AG08396 (cell line): ENCODE data around the gene NDUFV1.
A peak's percentile ranks its signal among the peaks of the same experiment; 100 is the strongest.
"Not testable (repeated sequence)": the region's sequence is repeated elsewhere in the genome, so short reads cannot be mapped to it uniquely, and the experiment has no call there.

Experiments
- DNase-seq: peaks from one replicate; pipeline ENCODE4 v3.0.0; 2012; ENCODE audit warnings: low spot score, mixed read lengths

The NDUFV1 gene

GRCh38 chr11:67627812-67628624 lies 21.3 kb downstream of the NDUFV1 start:
- DNase-seq: no peak

- DNase-seq: no peak
Measured at GRCh38 chr11:67628710-67629385, 22.1 kb downstream of the NDUFV1 start.

GRCh38 chr11:67629386-67630227 lies 22.9 kb downstream of the NDUFV1 start, which contains the start of gene NUDT8:
Gene NUDT8 (minus strand): TSS chr11:67629937. CDS start chr11:67629911, 26 bp downstream.
- DNase-seq: peak; percentile 91

DNA sequence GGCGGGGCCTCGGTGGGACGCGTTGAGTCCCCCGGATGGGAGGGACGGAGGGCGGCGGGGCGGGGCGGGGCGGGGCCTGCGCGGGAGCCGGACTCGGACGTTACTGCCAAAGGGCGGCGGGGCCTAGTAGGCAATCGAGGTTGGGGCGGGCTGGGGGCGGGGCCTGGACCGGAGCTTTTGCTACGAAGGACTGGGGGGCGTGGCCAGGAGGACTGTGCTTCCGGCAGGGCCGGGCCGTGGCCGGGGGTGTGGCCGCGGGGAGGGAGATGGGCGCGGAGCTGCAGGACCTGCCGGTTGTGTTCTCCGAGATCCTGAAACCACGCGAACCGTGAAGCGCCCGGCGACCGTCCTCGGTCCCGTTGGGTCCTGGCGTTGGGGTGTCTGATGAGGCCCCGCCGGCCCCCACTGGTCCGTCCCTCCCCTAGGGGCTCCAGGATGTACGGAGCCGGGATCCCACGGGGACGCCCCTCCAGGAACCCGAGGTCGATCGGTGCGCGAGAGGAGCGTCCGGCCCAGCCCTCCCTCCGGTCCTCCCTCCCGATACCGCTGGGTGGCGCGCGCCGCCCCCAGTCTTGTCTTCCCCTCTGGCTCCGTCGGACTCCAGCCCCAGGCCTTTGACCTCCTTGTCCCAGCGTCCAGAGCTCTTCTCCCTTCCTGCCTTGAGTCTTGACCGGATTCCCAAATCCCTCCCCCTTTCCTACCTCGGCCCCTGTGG lies 23.6 kb downstream of the NDUFV1 start:
- DNase-seq: peak; percentile 100

DNA sequence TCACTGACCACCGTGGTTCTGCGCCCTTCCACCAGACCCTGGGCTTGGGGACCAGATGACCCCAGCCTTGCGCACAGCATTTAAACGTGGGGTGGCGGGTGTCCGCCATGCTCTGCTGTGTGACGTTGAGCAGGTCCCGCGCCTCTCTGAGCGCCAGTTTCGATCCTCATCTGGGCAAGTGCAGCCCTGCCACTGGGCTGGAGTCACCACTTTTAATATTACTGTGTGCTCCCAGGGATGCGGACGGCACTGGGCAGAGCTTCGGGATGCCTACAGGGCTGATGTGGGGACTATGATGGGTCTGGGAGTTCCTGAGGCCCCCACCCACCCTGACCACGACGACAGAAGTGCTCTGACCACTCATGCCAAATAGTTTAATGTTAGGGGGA lies 24.2 kb downstream of the NDUFV1 start:
- DNase-seq: no peak

DNA sequence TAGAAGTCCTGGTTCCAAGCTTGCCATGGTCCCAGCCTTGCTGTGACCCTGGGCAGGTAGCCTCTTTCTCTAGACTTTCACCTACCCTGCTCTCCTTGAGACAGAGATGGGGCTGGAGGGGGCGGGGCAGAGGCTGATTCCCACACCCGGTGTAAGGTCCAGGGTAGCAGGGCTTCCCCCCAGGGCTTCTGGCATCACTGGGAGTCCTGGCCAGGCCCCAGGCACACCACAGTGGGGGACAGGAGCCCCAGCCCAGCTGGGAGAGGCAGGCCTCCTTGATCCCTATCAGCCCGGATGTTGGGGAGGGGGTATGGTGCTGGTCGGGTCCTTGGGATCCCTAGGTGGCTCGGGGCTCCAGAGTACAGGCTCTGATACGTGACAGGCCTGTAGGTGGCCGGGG lies 24.7 kb downstream of the NDUFV1 start:
- no peak for DNase-seq

DNA sequence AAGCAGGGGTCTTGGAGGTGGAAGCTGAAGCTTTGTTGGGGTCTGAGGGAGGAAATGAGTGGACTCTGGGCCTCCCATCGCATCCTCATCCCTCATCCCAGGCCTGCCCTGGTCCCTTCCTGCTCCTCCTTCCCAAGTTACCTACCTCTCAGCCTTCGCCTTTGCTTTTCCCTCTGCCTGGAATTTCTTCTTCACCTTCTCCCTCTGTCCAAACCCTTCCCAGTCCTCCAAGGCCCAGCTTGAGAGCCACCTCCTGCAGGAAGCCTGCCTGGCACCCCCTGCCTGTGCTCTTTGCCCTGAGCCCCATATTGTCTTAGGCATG lies 25.1 kb downstream of the NDUFV1 start:
- no peak for DNase-seq

GRCh38 chr11:67632175-67632981 lies 25.6 kb downstream of the NDUFV1 start:
- no peak for DNase-seq

GRCh38 chr11:67632982-67633755 lies 26.4 kb downstream of the NDUFV1 start:
- no peak for DNase-seq

- DNase-seq: no peak
Measured at GRCh38 chr11:67633758-67634365, 27.1 kb downstream of the NDUFV1 start.

- no peak for DNase-seq
Measured at GRCh38 chr11:67634366-67635230, 27.9 kb downstream of the NDUFV1 start.

- DNase-seq: no peak
Measured at GRCh38 chr11:67635231-67635521, 28.4 kb downstream of the NDUFV1 start.

GRCh38 chr11:67636962-67637361 lies 30.2 kb downstream of the NDUFV1 start:
- no peak for DNase-seq

- not testable (repeated sequence) for DNase-seq
Measured at GRCh38 chr11:67637441-67637840, 30.7 kb downstream of the NDUFV1 start.

- no peak for DNase-seq
Measured at GRCh38 chr11:67638535-67639437, 32.0 kb downstream of the NDUFV1 start.

- no peak for DNase-seq
Measured at GRCh38 chr11:67639438-67639859, 32.7 kb downstream of the NDUFV1 start, which contains the start of gene TBX10. Gene TBX10 (minus strand): TSS chr11:67639763. CDS start chr11:67639472, 291 bp downstream.

DNA sequence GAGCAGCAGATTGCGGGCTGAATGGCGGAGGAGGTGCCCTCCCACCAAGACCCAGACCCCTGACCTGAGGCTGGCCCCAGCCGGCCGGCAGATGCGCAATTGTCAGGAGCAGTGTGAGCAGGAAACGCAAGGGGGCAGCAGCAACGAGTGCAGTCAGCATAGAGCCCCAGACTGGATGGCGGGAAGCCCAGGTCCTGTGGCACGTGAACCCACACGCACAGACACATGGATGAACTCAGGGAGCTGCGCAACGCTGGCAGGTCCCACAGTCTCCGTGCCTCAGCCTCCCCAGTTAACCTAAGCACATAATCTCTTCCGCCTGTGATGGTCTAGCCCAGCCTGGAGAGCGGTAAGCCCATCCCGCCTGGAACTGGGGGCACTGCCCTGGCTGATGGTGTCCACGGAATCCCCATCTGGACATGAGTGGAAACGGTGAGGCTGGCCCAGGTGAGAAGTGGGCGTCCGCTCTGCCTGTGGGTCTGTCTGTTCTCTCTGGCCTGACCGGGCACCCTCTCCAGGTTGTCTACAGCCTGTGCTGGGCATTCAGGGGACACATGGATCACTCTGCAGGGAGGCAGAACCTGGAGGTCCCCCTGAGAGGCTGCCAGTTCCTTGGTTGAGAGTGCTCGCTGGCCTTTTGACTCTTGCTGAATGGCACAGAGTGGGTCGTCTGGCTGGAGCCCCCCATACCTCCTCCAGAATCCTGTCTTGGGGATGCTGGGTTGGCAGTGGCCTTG lies 33.5 kb downstream of the NDUFV1 start:
- DNase-seq: peak; percentile 80
